Ovary (tissue), 3 donors: ENCODE data around the gene TRIM43B.
"Not testable (repeated sequence)": the region's sequence is repeated elsewhere in the genome, so short reads cannot be mapped to it uniquely, and the experiment has no call there.

ENCODE experiments used
- CTCF ChIP-seq, 3 donors: fragments of 450-650 bp in 2 of 3; fragments of 200-600 bp in 1 of 3; IDR thresholded peaks; one replicate each; pipeline versions ENCODE4 v1.5.1 to v1.8.0; 2016 to 2022; ENCODE audit warnings: antibody characterized with exemption in 3 of 3, mild to moderate bottlenecking in 1 of 3
- POLR2A ChIP-seq: fragments of 450-650 bp; IDR thresholded peaks from one replicate; pipeline ENCODE4 v1.6.1; 2017; ENCODE audit warnings: antibody characterized with exemption, mild to moderate bottlenecking, moderate library complexity
- donor health status: DM: no; HTN: no; CAD: no.

- not testable (repeated sequence) for TF ChIP-seq CTCF (IDR thresholded peaks at IDR 0.05); POLR2A
Measured at GRCh38 chr2:95467984-95468383, 16.6 kb downstream of the TRIM43B start.
